GM19193 (cell line): ENCODE measurements around the gene COL4A4.

Experiments used
- POLR2A ChIP-seq: IDR thresholded peaks from 4 replicates; pipeline ENCODE4 v1.6.1; 2011; ENCODE audit not compliant: insufficient read depth, insufficient read length; ENCODE audit errors: extremely low read depth

Gene COL4A4

DNA sequence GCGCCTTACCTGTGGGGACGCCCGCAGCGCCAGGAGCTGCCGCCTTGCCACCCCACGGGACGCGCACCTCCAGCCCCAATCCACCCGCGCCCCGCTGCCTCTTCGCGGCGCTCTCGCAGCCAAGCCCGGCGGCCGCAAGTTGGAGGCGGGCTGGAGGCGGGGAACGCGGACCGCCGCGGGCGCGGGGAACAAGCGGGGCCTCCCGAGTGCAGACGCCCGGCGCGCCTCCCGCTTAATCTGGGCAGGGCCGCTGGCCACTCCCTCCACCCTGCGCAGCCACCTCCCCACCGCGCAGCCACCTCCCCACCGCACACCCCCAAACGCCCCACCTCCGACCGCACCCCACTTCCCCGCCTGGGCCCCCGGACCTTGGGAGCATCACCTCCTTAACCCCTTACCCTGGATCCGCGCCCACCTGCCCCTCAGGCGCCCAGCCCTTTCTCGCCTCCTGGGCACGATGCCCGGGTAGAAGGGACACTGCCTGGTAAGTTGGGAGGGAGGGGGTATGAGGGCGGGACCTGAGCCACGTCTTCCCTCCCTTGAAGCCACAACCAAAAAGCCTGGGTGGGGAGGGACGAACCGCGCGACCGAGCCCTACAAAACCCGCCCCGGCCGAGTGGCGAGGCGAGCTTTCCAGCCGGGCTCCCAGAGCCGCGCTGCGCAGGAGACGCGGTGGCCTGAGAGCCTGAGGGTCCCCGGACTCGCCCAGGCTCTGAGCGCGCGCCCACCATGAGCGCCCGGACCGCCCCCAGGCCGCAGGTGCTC, at the start of gene COL4A4, which contains the start of gene COL4A3:
Gene COL4A4, minus strand, starts transcription at position 208 of the 765 bp plus-strand sequence. CDS start 16,722 bp downstream, outside the sequence.
Gene COL4A3, plus strand, starts transcription at position 627 of the 765 bp plus-strand sequence. Its CDS starts 103 bp downstream, at position 730.
- no peak for TF ChIP-seq POLR2A

DNA sequence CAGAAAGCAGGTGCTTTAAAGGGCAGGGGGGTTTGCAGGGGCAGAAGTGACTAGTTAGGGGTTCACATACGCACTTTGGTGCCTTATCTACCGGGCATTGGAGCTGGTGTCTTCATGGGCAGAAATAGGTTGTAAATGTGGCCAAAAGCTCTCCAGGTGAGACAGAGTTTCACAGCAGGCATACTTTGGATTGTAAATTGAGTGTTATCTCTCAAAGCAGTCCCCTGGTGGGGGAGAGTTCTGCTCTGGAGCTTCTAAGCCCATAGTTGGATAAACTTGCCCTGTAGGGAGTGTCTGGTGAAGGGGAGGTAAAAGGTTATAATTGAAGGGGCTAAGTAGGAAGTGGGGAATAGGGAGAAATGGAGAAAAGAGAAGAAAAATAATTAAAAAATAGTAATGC, 43.6 kb upstream of the COL4A4 start:
- TF ChIP-seq POLR2A = no peak

DNA sequence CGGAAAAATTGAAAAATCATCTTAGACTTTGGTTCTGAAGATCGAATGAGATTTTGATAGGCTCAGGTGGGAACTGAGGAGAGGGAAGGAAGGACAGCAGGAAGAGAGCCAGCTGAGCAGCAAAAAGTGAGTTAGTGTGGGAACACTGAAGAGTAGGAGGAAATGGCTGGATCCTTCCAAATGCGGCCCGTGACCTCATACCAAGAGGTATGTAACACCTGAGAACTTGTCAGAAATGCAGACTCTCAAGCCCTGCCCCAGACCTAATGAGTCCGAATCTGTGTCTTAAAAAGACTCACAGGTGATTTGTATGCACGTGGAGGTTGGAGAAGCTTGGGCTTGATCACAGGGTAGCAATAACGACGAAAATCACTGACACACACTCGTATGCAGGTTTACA, 42.4 kb upstream of the COL4A4 start:
- no peak for TF ChIP-seq POLR2A

DNA sequence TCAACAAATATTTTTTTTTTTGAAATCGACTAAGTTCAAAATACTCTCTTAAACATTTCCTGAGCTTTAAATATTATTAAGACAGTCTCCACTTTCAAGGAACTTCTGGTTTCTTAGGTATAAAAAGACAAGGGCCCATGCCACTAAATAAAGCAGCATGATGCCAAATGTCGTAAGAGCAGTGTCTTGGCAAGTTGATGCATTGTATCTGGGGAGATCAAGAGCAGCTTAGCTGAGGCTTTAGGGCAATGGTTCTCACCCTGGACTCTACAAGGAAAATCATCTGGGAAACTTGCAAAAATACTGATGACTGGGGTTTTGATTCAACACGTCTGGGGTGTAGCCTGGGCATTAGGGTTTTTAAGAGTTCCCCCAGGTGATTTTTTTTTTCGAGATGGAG, 41.7 kb upstream of the COL4A4 start:
- no peak for TF ChIP-seq POLR2A

DNA sequence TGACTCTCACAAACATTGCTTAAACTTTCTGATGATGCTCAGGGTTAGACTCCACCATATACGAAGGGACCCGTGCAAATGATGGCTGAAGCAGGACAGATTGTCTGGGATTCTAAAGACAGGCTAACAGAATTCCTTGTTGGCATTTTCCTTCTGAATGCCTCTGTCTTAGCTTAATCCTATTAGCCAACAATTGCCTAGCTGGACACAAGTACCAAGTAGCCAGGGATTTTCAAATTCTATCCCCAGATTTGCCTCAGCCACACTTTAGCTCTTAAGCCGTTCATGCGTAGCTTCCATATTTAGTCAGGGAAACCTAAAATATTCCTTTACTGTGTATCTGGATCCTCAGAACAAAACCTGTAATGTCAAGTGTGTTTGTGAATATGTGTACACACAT, 40.4 kb upstream of the COL4A4 start:
- no peak for TF ChIP-seq POLR2A

DNA sequence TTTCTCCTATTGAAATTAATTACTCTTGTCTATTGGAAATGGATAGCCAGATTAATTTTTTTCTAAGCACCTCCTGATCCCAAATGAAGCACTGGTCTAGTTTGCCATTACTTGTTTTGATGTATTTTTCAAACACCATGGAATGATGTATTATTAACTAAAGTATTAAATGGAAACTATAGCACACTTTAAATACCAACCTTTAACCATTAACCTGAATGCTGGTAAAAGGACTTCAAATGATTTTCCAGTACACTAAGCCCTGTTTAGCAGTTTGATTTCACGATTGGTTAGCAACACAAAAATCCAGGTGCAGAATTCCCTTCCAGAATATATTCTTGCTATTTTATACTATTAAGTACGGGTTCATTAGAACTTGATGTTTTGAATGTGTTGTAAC, 37.8 kb upstream of the COL4A4 start:
- TF ChIP-seq POLR2A = no peak

DNA sequence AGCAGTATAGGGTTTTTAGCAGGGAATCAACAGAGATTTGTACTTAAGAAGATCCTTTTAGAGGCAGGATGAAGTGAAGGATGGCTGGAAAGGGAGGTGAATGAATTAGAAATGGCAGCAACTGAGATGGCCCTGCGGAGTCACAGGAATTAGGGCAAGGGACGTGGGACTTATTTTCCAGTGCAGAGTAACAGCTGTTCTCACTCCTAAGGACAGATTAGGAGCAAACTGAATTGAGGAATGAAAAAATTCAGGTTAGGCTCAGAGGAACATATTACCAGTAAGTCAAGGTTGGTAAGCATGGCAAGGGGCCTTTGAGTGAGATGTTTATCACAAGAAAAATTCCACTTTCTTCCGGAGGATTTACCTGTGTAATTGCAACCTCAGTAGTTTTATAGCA, 34.9 kb upstream of the COL4A4 start:
- TF ChIP-seq POLR2A = no peak

DNA sequence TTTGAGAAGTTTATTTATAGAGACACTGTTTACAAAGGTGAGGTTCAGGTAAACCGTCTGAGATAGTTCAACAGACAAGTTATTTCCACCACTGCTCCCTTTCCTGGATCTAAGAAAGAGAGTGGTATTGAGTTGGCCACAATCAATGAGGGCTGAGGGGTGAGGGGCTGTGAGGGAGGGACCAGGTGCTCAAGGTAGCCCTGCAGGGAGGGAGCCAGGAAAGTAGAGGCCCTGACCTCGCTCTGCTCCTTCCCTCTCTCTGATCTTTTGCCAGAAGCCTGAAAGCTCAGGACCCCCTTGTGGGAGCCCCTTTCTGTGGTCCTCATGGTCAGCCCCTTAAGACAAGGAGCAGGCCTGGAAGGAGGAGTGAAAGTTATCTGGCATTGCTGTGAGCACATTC, 30.2 kb upstream of the COL4A4 start:
- TF ChIP-seq POLR2A = no peak

DNA sequence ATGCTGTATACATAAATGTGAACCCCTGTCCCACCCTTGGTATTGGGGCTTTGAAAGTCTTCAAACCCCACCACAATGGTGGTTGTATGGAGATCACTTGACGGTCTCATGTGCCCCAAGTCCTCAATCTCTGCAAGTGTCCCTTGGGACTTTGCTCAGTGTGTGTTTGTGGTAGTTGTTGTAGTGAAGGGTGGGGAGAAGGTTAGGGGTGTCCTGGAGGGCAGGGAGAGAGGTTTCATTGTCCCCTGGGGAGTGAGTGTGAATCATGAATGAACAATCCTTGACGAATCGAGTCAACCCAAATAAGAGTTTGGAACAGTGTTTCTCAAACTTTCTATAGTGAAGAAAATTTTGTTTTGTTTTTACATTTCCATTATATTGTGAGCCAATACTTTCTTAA, 28.5 kb upstream of the COL4A4 start:
- no peak for TF ChIP-seq POLR2A

DNA sequence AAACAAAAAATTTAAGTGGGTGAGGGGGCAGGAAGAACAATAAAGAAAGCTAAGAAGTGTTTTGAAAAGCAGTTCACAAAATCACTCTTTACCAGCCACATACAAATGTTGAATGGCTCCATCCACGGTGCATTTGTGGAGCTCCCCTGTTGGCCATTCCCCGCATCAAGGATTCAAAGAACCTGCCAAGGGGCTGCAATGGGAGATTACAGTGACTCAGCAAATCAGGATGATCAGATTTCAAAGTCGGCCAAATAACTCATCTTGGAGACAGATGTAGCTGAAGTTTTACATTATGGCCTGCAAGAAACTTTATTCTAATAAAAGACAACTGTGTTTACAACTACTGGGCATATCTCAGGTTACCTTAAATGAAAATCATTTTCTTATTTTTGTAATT, 27.4 kb upstream of the COL4A4 start:
- no peak for TF ChIP-seq POLR2A

DNA sequence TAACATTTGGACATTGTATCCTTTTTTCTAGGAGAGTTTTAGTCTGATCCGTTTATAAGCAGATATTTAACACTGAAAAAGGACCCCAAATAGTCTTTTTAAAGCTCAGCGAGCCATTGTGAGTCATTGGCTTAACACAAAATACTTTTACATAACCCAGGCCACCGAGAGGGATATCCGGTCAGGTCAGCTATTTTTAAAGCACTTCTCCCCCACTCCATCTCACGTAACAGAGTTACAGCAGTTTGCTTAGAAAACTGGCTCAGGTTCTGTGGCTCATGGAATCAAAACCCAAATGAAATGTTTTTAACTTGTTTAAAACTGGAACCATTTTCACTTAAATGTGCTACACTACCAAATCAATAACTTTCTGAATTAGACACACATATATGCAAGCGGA, 24.3 kb upstream of the COL4A4 start:
- TF ChIP-seq POLR2A = no peak

DNA sequence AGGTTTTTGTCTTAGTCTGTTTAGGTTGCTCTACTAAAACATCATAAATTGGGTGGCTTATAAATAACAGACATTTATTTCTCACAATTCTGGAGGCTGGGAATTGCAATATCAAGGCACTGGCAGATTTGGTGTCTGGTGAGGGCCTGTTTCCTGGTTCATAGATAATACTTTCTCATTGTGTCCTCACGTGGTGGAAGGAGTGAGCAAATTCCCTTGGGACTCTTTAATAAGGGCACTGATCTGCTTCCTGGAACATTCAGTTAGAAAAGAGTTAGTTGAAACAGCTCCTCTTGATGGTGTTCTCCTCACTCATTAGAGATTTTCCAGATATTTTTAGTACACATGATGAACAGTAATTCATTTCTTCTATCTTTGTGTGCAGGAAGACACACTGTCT, 22.7 kb upstream of the COL4A4 start:
- TF ChIP-seq POLR2A = no peak

DNA sequence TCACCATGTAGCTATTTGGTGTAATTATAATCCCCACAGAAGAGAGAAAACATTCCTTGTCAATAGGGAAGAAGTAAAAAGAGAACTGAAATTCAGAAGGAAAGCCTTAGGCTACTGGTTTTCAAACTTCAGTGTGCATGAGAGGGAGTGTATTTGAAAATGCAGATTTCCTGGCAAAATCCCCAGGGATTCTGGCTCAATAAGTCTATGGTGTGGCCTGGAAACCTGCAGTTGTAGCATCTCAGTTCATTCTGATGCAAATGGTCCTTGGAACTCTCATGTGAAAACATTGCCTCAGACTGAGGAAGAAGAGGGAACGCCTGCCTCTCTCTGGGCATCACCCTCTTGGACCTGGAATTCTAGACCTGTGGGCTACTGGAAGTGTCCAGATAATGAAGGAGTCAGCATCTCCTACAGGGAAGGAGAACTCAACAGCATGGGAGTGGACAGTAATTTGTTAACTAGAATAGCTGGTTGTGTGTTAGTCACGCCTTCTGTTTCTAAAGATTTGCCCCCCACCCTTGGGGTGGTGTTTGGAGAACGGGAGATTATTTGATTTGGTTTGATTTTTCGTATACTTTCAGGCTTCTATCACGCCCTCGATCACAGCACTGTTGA, 21.7 kb upstream of the COL4A4 start:
- no peak for TF ChIP-seq POLR2A

DNA sequence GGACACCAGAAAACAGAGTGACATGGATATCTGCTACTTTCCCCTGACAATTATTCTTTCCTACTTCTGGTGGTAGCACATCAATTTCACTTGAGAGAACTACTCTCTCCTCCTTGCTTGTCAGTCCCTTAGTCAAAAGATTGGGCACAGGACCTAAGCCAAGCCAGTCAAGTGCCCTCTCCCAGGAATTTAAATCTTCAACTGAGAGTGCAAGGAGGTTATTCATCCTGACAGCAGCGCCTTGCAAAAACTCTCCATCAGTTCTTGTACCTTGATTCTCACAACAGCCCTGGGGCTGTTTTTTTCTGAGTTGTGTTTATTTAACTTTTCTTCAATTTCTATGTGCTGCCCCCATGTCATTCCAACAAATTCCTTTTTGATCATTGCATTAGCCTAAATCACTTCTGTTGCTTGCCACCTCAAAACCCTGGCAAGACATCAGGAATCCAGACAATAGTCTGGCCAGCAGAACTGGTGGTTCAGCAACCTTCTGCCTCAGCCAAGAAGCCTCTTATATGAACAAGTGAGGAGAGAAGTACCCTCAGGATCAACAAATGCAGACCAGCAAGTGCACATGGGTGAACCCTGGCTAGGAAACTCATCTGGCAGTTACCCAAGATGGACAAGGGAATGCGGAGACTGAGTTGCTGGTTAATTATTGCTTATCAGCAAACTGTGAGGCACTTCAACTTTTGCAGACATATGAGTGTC, 19.8 kb upstream of the COL4A4 start:
- no peak for TF ChIP-seq POLR2A

DNA sequence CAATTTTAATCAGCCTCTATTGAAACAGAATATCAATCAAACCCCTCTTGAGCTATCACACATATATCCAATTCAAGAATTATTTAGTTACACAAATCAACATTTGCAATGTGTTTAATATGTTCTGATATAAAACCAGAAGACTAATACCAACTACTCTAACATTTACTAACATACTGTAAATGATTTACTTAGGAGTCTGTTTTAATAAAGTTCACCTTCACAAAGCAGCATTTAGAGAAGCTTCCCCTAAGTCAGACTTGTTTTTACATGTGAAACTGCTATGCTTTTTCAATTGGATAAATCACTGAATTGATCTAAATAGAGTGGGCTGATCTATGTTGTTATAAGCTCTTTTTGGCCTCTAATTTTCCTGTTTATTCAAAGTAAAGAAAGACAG, 18.8 kb upstream of the COL4A4 start:
- TF ChIP-seq POLR2A = no peak

DNA sequence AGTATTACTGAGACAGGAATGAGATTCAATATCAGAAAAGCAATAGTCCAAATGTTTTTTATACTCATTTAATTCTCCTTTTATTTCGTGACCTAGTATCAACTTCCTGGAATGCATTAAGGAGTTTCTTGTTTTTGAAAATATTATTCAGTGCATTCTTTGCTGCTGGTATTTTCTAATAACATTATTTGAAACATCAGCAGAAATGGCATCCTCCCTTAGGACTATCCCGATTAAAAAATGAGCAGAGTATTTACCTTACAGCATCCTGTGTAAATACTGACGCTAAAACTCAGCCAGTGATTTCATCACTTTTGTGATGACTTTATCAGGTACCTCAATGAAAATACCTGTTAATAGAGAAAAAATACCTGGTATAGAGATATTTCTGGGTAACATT, 16.8 kb upstream of the COL4A4 start:
- no peak for TF ChIP-seq POLR2A
